Ectodermal cell (in vitro differentiated cells): ENCODE measurements around the gene LPAR3.
A peak's percentile ranks its signal among the peaks of the same experiment; 100 is the strongest.

ENCODE experiments used
- H3K27ac ChIP-seq: 2 replicates; pipeline ENCODE4 v1.7.0; 2013; ENCODE audit warnings: mild to moderate bottlenecking, low read depth, low read length; ENCODE audit not compliant: insufficient read depth, poor library complexity, severe bottlenecking
- H3K27me3 ChIP-seq: 2 replicates; pipeline ENCODE4 v1.7.0; 2013; ENCODE audit warnings: mild to moderate bottlenecking, low read length; ENCODE audit not compliant: insufficient read depth, control insufficient read depth, poor library complexity, severe bottlenecking
- H3K36me3 ChIP-seq: one replicate; pipeline ENCODE4 v1.7.0; 2013; ENCODE audit warnings: low read length; ENCODE audit not compliant: control insufficient read depth, insufficient read depth
- H3K4me1 ChIP-seq: one replicate; pipeline ENCODE4 v1.7.0; 2013; ENCODE audit warnings: low read length; ENCODE audit not compliant: control insufficient read depth, insufficient read depth
- H3K4me3 ChIP-seq: 2 replicates; pipeline ENCODE4 v1.7.0; 2013; ENCODE audit warnings: low read depth, low read length, control low read depth; ENCODE audit not compliant: insufficient read depth
- H3K9me3 ChIP-seq: 2 replicates; pipeline ENCODE4 v1.7.0; 2013; ENCODE audit warnings: mild to moderate bottlenecking, low read length, moderate library complexity; ENCODE audit not compliant: control insufficient read depth
- WGBS, 2 experiments: methylation state at CpG; one replicate each; pipeline ENCODE4 v1.1.7; 2013; ENCODE audit warnings: missing lambda C conversion rate in 2 of 2; 5-methylcytosine and 5-hydroxymethylcytosine counted together

The LPAR3 gene

DNA sequence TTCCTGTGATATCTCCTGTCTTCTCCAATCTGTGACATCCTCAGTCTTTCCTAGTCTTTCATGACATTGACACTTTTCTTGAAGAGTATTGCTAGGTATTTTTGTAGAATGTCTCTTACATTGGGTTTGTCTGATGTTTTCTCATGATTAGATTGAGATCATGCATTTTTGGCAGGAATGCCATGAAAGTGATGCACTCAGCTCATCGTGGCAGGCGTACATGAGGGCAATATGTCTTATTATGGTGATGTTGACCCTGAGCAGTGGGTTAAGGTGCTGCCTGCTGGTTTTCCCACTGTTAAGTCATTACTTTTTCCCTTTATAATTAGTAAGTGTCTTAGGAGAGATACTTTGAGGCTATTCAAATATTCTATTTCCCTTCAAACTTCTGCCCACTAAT lies 122.5 kb downstream of the LPAR3 start:
- WGBS, 2 experiments: 95 to 97% methylated on average over 2 of the region's 2 CpGs
- Histone ChIP-seq H3K4me1 (no peaks in the 10 kb centered on the region), H3K36me3 (no peaks in the 10 kb centered on the region), H3K9me3 (no peaks in the 10 kb centered on the region), H3K27ac (no peak overlapping the region), H3K27me3 (no peaks in the 10 kb centered on the region), H3K4me3 (no peak overlapping the region)

DNA sequence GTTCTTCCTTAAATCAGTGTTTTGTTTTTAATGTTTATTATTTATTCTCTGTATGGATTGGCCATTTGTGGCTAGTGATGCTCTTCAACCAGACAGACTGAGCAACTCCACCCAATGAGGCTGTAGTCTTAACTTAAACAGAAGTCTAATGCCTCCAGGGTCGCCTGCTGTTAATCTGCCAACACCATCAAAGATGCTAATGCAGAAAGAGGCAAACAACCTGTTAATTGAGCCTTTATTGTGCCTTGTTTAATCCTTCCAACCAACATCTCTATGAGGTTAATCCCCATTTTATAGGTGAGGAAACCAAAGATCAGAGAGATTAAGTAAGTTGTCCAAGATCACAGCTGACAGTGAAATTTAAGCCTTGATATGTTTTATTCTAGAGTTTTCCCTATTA lies 123.4 kb downstream of the LPAR3 start:
- Histone ChIP-seq H3K4me3 (no peak overlapping the region), H3K27ac (no peak overlapping the region), H3K4me1 (peaks cover under 1% of the 10 kb centered on the region), H3K27me3 (no peaks in the 10 kb centered on the region), H3K9me3 (no peaks in the 10 kb centered on the region), H3K36me3 (no peaks in the 10 kb centered on the region)
- 83 to 95% methylated on average over 1 of the region's 1 CpG for WGBS, 2 experiments

DNA sequence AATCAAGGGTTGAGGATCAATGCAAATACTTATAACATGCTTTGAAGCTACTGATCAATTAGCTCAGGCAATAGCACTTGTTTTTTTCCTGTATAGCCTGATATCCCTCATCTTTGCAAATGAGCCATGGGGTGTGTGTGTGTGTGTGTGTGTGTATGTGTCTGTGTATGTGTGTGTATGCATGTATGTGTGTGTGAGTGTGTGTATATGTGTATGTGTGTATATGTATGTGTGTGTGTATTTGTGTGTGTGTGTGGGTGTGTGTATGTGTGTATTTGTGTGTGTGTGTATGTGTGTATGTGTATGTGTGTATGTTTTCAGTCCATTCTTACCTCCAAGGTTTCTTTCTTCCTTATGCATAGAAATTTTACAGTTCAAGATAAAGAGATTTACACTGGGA lies 124.4 kb downstream of the LPAR3 start:
- Histone ChIP-seq H3K9me3 (no peaks in the 10 kb centered on the region), H3K4me3 (no peak overlapping the region), H3K27ac (no peak overlapping the region), H3K36me3 (no peaks in the 10 kb centered on the region), H3K4me1 (peaks cover 6% of the 10 kb centered on the region), H3K27me3 (no peaks in the 10 kb centered on the region)

DNA sequence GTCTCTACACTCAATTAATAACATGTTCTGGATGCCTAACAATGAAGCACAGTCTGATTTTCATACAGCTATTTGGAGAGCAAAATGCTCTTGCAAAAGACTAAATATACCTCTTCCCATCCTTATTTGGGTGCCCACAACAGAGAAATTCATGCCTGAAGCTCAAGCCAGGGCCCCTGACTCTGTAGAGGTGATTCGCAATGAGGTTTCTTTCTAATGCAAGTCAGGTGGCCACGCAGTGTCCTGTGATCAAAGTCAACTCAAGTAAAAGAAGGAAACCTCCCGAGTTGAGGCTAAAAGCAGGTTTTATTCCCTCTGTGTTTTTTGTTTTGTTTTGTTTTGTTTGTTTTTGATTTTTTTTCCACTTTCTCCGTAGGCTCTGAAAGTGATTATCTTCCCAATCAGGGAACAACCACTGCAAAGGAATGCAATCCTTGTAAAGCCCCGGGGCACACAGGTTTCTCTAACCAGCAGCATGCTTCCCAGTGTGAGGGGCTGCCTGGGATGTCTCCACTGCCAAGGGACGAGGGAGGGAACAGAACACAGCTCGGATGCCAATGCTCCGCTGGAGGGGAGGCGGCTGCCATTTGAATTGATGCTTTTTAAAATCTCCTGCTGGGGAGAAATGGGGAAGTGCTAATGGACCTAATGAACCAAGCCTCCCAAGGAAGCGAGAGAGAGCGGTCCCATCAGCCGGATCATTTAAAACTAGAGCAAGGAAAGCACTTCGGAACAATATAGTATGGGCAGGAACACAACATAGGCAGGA lies 128.9 kb downstream of the LPAR3 start:
- no peaks in the 10 kb centered on the region for H3K36me3 ChIP-seq
- no peaks in the 10 kb centered on the region for H3K27me3 ChIP-seq
- 13% methylated on average over 13 of the region's 13 CpGs for WGBS, 2 experiments

DNA sequence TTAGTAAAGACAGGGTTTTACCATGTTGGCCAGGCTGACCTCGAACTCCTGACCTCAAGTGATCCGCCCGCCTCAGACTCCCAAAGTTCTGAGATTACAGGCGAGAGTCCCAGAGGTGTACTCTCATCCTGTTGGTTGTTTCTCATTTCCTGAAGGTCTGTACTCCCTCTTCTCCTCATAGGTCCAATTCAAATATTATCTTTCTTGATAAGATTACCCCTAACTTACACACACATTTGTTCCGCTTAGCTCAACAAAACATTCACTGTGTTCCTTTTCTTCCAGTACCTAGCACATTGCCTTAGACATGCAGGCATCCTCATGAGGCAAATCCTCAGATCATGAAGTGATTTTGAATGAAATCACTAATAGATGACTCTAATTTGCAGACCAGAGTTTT lies 130.3 kb downstream of the LPAR3 start:
- WGBS, 2 experiments: 95 to 96% methylated on average over 5 of the region's 5 CpGs
- H3K27me3 ChIP-seq: no peaks in the 10 kb centered on the region
- no peak overlapping the region for H3K4me3 ChIP-seq
- no peak overlapping the region for H3K27ac ChIP-seq
- H3K36me3 ChIP-seq: no peaks in the 10 kb centered on the region
- peaks cover 6% of the 10 kb centered on the region for H3K4me1 ChIP-seq
- H3K9me3 ChIP-seq: no peaks in the 10 kb centered on the region

More for the DNA sequence above, 128.9 kb downstream of the LPAR3 start:
- peaks cover 6% of the 10 kb centered on the region for H3K4me1 ChIP-seq
- H3K27ac ChIP-seq: peak overlapping the region; percentile 29
- H3K4me3 ChIP-seq: no peak overlapping the region
- H3K9me3 ChIP-seq: no peaks in the 10 kb centered on the region
